PC-3 (cell line): ENCODE data around the gene LIPC. TPM values are rescaled to one million over a fixed set of nuclear protein-coding genes. Genes with fewer than 3 reads are reported as not detected.

ENCODE experiments used
- ATAC-seq: fragments of 200-7000 bp; cut with Tn5 transposase; 2 replicates; pipeline ENCODE4 v1.9.1; 2020; ENCODE audit warnings: mild to moderate bottlenecking, moderate library complexity
- BruUV-seq: library from RNA; stranded (reverse); fragments of 400-500 nt; replicated peaks from 2 replicates; lab custom pipeline; 2021; lab: Mats Ljungman, UMichigan
- CTCF ChIA-PET: fragments of 300-600 bp; sonication (Branson Sonifier 250); formaldehyde crosslinking; loops from one replicate; lab custom pipeline; 2022; ENCODE audit warnings: antibody characterized with exemption; lab: Charles Lee
- POLR2A ChIA-PET: fragments of 300-600 bp; sonication (Branson Sonifier 250); formaldehyde crosslinking; loops from one replicate; lab custom pipeline; 2022; ENCODE audit warnings: antibody characterized with exemption; ENCODE audit not compliant: unreplicated experiment; lab: Charles Lee
- DNase-seq: peaks from one replicate; pipeline ENCODE4 v3.0.0-alpha.2; 2015
- H2AFZ ChIP-seq: fragments of 300-600 bp; sonication (generic); 2 replicates; pipeline ENCODE4 v1.6.0; 2016; ENCODE audit warnings: antibody characterized with exemption, low read length
- H3F3A ChIP-seq: fragments of 300-600 bp; sonication (generic); one replicate; pipeline ENCODE4 v1.6.0; 2017; ENCODE audit warnings: antibody characterized with exemption, low read length, control low read depth, mild to moderate bottlenecking; ENCODE audit not compliant: unreplicated experiment
- H3K27ac ChIP-seq: fragments of 300-600 bp; sonication (generic); 2 replicates; pipeline ENCODE4 v1.5.1; 2016; ENCODE audit warnings: mild to moderate bottlenecking, low read length
- H3K27me3 ChIP-seq: fragments of 300-600 bp; sonication (generic); 2 replicates; pipeline ENCODE4 v1.6.1; 2016; ENCODE audit warnings: low read length, mixed read lengths
- H3K36me3 ChIP-seq: fragments of 300-600 bp; sonication (generic); 2 replicates; pipeline ENCODE4 v1.6.1; 2016; ENCODE audit warnings: low read depth, mixed run types, low read length, mixed read lengths
- H3K4me1 ChIP-seq: fragments of 300-600 bp; sonication (generic); 2 replicates; pipeline ENCODE4 v1.5.1; 2016; ENCODE audit warnings: low read length; ENCODE audit not compliant: insufficient read depth
- H3K4me2 ChIP-seq: fragments of 300-600 bp; sonication (generic); 2 replicates; pipeline ENCODE4 v1.6.0; 2016; ENCODE audit warnings: low read length
- H3K4me3 ChIP-seq: fragments of 300-600 bp; sonication (generic); 2 replicates; pipeline ENCODE4 v1.5.1; 2016; ENCODE audit warnings: mild to moderate bottlenecking, low read length, mixed read lengths
- H3K79me2 ChIP-seq: fragments of 300-600 bp; sonication (generic); 2 replicates; pipeline ENCODE4 v1.6.1; 2017; ENCODE audit warnings: low read length, mixed read lengths
- H3K9ac ChIP-seq: fragments of 300-600 bp; sonication (generic); 2 replicates; pipeline ENCODE4 v1.6.0; 2016; ENCODE audit warnings: mild to moderate bottlenecking, low read length
- H3K9me2 ChIP-seq: fragments of 300-600 bp; sonication (generic); replicated peaks from 2 replicates; pipeline ENCODE4 v1.6.1; 2016; ENCODE audit warnings: mixed run types, low read length, mixed read lengths
- H3K9me3 ChIP-seq: fragments of 300-600 bp; sonication (generic); 2 replicates; pipeline ENCODE4 v1.6.1; 2016; ENCODE audit warnings: low read length, mixed read lengths
- H4K20me1 ChIP-seq: fragments of 300-600 bp; sonication (generic); 2 replicates; pipeline ENCODE4 v1.6.1; 2016; ENCODE audit warnings: low read length, mixed read lengths
- CTCF ChIP-seq: fragments of 300-600 bp; sonication (generic); conservative IDR thresholded peaks from 2 replicates; pipeline ENCODE4 v1.5.1; 2017; ENCODE audit warnings: antibody characterized with exemption, low read depth, mild to moderate bottlenecking, low read length
- EZH2 ChIP-seq: fragments of 300-600 bp; sonication (generic); IDR thresholded peaks from one replicate; pipeline ENCODE4 v1.6.1; 2017; ENCODE audit warnings: antibody characterized with exemption, mild to moderate bottlenecking, low read length; ENCODE audit not compliant: unreplicated experiment
- EZH2phosphoT487 ChIP-seq: fragments of 300-600 bp; sonication (generic); IDR thresholded peaks from 2 replicates; pipeline ENCODE4 v1.6.1; 2018; ENCODE audit warnings: mild to moderate bottlenecking, antibody characterized with exemption, low read length, borderline replicate concordance
- intact Hi-C: fragments of 100-400 bp; cut with micrococcal nuclease; formaldehyde crosslinking; loops from 2 replicates; pipeline ENCODE4 v1.9.0; 2023
- total RNA-seq: library from RNA; depleted of rRNA; stranded (reverse); fragments of >200 nt; gene quantifications from 2 replicates; pipeline ENCODE4 v1.2.3, GENCODE V29; 2014

The LIPC gene
- total RNA-seq, 1 experiment from 2014 or later: not detected

GRCh38 chr15:58585693-58586443 lies 154.1 kb downstream of the LIPC start:
- intact Hi-C loops: no loop called here
- POLR2A ChIA-PET: no interaction called here
- no peak for TF ChIP-seq EZH2phosphoT487
- TF ChIP-seq EZH2: no peak
- TF ChIP-seq CTCF: no peak
- H3K4me3 ChIP-seq: no peak overlapping the region
- no peak overlapping the region for H3K27ac ChIP-seq
- no peaks in the 10 kb centered on the region for H3F3A ChIP-seq
- H3K9me3 ChIP-seq: no peaks in the 10 kb centered on the region
- CTCF ChIA-PET: no interaction called here
- H3K4me1 ChIP-seq: no peaks in the 10 kb centered on the region
- H3K9ac ChIP-seq: no peak overlapping the region
- no peak for DNase-seq
- no peak overlapping the region for H2AFZ ChIP-seq
- BruUV-seq: no TSS peak
- H3K79me2 ChIP-seq: no peaks in the 10 kb centered on the region
- no peaks in the 10 kb centered on the region for H4K20me1 ChIP-seq
- H3K36me3 ChIP-seq: no peaks in the 10 kb centered on the region
- no peaks in the 10 kb centered on the region for H3K27me3 ChIP-seq
- no peak for ATAC-seq
- no peaks in the 10 kb centered on the region for H3K9me2 ChIP-seq
- no peak overlapping the region for H3K4me2 ChIP-seq

DNA sequence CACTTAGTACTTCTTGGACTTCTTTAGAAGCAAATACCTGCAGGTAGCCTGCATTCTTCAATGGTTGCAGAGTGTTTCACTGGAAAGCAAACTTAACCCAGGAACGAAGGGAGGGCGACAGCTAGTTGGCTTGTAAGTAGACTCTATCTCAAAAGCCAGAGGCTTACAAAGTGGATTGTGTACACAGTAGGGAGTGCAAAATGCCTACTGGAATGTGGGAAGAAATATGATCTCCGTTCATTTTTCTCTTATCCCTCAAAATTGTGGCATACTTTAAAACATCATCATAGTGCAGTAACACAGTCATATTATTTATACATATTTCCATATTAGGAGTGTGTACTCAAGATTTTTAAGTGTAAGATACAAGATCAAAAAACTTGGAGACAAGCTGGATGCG lies 155.7 kb downstream of the LIPC start:
- no peak for ATAC-seq
- Histone ChIP-seq H3K4me1 (no peaks in the 10 kb centered on the region), H3K4me3 (no peak overlapping the region), H3K4me2 (no peak overlapping the region), H3K79me2 (no peaks in the 10 kb centered on the region), H4K20me1 (no peaks in the 10 kb centered on the region), H2AFZ (no peak overlapping the region), H3K36me3 (no peaks in the 10 kb centered on the region), H3K9ac (no peak overlapping the region), H3K9me3 (no peaks in the 10 kb centered on the region), H3K9me2 (no peaks in the 10 kb centered on the region), H3F3A (no peaks in the 10 kb centered on the region), H3K27ac (no peak overlapping the region), H3K27me3 (no peaks in the 10 kb centered on the region)
- no TSS peak for BruUV-seq
- ChIA-PET CTCF (no interaction called here), POLR2A (no interaction called here)
- TF ChIP-seq EZH2phosphoT487: no peak
- no peak for TF ChIP-seq EZH2
- no peak for TF ChIP-seq CTCF
- DNase-seq: peak; percentile 5
- intact Hi-C loops: no loop called here

- Histone ChIP-seq H4K20me1 (no peaks in the 10 kb centered on the region), H3K36me3 (no peaks in the 10 kb centered on the region), H3K9me2 (no peaks in the 10 kb centered on the region), H3K4me3 (no peak overlapping the region), H3K9ac (no peak overlapping the region), H3K4me2 (no peak overlapping the region), H3K27ac (no peak overlapping the region), H3K79me2 (no peaks in the 10 kb centered on the region), H3K27me3 (no peaks in the 10 kb centered on the region), H3K4me1 (no peaks in the 10 kb centered on the region), H3F3A (no peaks in the 10 kb centered on the region), H3K9me3 (no peaks in the 10 kb centered on the region), H2AFZ (no peak overlapping the region)
- no TSS peak for BruUV-seq
- no peak for TF ChIP-seq CTCF
- no peak for TF ChIP-seq EZH2phosphoT487
- TF ChIP-seq EZH2: no peak
- CTCF ChIA-PET: no interaction called here
- POLR2A ChIA-PET: no interaction called here
- no peak for ATAC-seq
- no peak for DNase-seq
- intact Hi-C loops: no loop called here
Observed at GRCh38 chr15:58588096-58588495, 156.3 kb downstream of the LIPC start.
